ENCODE data around the gene C9orf50. TPM values are rescaled to one million over a fixed set of nuclear protein-coding genes. Genes with fewer than 3 reads are reported as not detected.

Gene C9orf50
- total RNA-seq, 1 experiment from 2014 or later, result not detected

DNA sequence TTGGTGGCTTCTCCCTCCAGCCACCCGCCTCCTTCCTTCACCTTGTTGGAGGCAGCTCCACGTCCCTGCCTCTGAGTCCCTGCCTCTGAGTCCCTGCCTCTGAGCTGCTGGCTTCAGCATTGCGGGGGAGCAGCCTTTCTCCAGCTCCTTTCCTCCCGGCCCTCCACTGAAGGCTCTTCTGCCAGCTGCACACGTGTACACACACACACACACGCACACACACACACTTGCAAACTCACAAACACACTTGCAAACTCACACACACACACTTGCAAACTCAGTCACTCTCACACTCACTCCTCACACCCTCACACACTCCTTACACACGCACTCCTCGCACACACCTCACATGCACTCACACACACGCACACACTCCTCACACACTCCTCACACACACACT is 45.1 kb downstream of the C9orf50 start:
- POLR2A ChIA-PET (ENCODE audit: unreplicated experiment), result no interaction called here

DNA sequence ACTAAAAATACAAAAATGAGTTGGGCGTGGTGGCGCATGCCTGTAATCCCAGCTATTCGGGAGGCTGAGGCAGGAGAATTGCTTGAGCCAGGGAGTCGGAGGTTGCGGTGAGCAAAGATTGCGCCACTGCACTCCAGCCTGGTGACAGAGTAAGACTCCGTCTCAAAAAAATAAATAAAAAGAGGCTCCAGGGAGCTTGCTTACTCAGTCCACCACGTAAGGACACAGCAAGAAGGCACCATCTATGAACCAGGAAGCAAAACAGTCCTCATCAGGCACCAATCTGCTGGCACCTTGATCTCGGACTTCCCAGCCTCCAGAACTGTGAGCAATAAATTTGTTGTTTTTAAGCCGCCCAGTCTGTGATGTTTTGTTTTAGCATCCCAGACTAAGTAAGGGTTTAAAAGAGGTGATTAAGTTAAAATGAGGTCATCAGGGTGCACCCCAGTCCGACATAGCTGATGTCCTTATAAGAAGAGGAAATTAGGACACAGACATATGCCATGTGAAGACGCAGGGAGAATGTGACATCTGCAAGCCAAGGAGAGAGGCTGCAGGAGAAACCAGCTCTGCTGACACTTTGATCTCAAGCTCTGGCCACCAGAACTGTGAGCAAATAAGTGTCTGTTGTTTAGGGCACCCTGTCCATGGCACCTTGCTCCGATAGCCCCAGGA is 45.9 kb downstream of the C9orf50 start:
- POLR2A ChIA-PET (ENCODE audit: unreplicated experiment), result interaction anchor here (0.7 kb wide), 1 partner anchor 19 kb away, joined by 3 read pairs; no protein-coding TSS in a partner anchor
- no peak overlapping the region for H3K27ac ChIP-seq

More for the DNA sequence above, 45.1 kb downstream of the C9orf50 start:
- BruUV-seq (replicated peaks), result no TSS peak
- no peaks in the 10 kb centered on the region for H3K9me3 ChIP-seq (ENCODE audit: insufficient read depth, low read depth)
- H3K27ac ChIP-seq, result no peak overlapping the region
- intact Hi-C loops (cut with micrococcal nuclease; ENCODE audit: unreplicated experiment), result no loop called here
- H3K9me2 ChIP-seq (ENCODE audit: insufficient read depth), result no peaks in the 10 kb centered on the region
- H3K36me3 ChIP-seq (ENCODE audit: low read depth), result no peaks in the 10 kb centered on the region
- TF ChIP-seq EZH2 (IDR thresholded peaks at IDR 0.05; ENCODE audit: low read depth), result no peak
- TF ChIP-seq, protein P1, sequence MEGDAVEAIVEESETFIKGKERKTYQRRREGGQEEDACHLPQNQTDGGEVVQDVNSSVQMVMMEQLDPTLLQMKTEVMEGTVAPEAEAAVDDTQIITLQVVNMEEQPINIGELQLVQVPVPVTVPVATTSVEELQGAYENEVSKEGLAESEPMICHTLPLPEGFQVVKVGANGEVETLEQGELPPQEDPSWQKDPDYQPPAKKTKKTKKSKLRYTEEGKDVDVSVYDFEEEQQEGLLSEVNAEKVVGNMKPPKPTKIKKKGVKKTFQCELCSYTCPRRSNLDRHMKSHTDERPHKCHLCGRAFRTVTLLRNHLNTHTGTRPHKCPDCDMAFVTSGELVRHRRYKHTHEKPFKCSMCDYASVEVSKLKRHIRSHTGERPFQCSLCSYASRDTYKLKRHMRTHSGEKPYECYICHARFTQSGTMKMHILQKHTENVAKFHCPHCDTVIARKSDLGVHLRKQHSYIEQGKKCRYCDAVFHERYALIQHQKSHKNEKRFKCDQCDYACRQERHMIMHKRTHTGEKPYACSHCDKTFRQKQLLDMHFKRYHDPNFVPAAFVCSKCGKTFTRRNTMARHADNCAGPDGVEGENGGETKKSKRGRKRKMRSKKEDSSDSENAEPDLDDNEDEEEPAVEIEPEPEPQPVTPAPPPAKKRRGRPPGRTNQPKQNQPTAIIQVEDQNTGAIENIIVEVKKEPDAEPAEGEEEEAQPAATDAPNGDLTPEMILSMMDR (conservative IDR thresholded peaks at IDR 0.05), result no peak
- H3K4me1 ChIP-seq (replicated peaks; ENCODE audit: insufficient read depth), result peaks cover 18% of the 10 kb centered on the region
- DNase-seq, result no peak
- H2AFZ ChIP-seq, result no peak overlapping the region
- peaks cover 5% of the 10 kb centered on the region; the same call in 1 of the 2 replicates for H3F3A ChIP-seq (ENCODE audit: insufficient read depth, low read depth)
- no peaks in the 10 kb centered on the region for H3K27me3 ChIP-seq (ENCODE audit: insufficient read depth, low read depth)
- H3K4me3 ChIP-seq, result no peak overlapping the region
- no peak overlapping the region for H3K4me2 ChIP-seq
- H3K79me2 ChIP-seq (ENCODE audit: low read depth), result no peaks in the 10 kb centered on the region
- CTCF ChIA-PET, result no interaction called here
- H4K20me1 ChIP-seq (ENCODE audit: insufficient read depth), result no peaks in the 10 kb centered on the region

DNA sequence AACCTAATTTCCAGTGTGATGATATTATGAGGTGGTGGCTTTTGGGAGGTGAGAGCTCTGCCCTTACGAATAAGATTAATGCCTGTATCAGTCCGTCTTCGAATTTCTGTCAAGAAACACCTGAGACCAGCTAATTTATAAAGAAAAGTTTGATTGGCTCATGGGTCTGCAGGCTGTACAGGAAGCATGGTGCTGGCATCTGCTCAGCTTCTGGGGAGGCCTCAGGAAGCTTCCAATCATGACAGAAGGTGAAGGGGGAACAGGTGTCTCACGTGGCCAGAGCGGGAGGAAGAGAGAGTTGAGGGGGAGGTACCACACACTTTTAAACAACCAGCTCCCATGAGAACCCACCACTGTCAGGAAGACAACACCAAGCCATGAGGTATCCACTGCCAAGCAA is 46.9 kb downstream of the C9orf50 start:
- Histone ChIP-seq H3K79me2 (ENCODE audit: low read depth) (no peaks in the 10 kb centered on the region), H3K4me2 (no peak overlapping the region), H3K9me2 (ENCODE audit: insufficient read depth) (no peaks in the 10 kb centered on the region), H3K4me1 (replicated peaks; ENCODE audit: insufficient read depth) (peaks cover 25% of the 10 kb centered on the region), H3K4me3 (no peak overlapping the region), H2AFZ (no peak overlapping the region), H3K36me3 (ENCODE audit: low read depth) (no peaks in the 10 kb centered on the region), H3K27me3 (ENCODE audit: insufficient read depth, low read depth) (no peaks in the 10 kb centered on the region), H3K9me3 (ENCODE audit: insufficient read depth, low read depth) (no peaks in the 10 kb centered on the region), H4K20me1 (ENCODE audit: insufficient read depth) (no peaks in the 10 kb centered on the region), H3K27ac (no peak overlapping the region), H3F3A (ENCODE audit: insufficient read depth, low read depth) (peaks cover 21% of the 10 kb centered on the region)
- no peak for DNase-seq
- ChIA-PET CTCF (no interaction called here), POLR2A (ENCODE audit: unreplicated experiment) (interaction anchor here (0.6 kb wide), 1 partner anchor 40 kb away, joined by 9 read pairs; no protein-coding TSS in a partner anchor)
- no TSS peak for BruUV-seq (replicated peaks)
- intact Hi-C loops (cut with micrococcal nuclease; ENCODE audit: unreplicated experiment), result no loop called here
- TF ChIP-seq, protein P1 (conservative IDR thresholded peaks at IDR 0.05), result no peak
- TF ChIP-seq EZH2 (IDR thresholded peaks at IDR 0.05; ENCODE audit: low read depth), result no peak

More for the DNA sequence above, 45.9 kb downstream of the C9orf50 start:
- Histone ChIP-seq H3K27me3 (ENCODE audit: insufficient read depth, low read depth) (no peaks in the 10 kb centered on the region), H3K4me3 (no peak overlapping the region), H2AFZ (no peak overlapping the region), H3K4me1 (replicated peaks; ENCODE audit: insufficient read depth) (peaks cover 22% of the 10 kb centered on the region), H4K20me1 (ENCODE audit: insufficient read depth) (no peaks in the 10 kb centered on the region), H3K9me3 (ENCODE audit: insufficient read depth, low read depth) (no peaks in the 10 kb centered on the region), H3F3A (ENCODE audit: insufficient read depth, low read depth) (peaks cover 13% of the 10 kb centered on the region), H3K36me3 (ENCODE audit: low read depth) (no peaks in the 10 kb centered on the region), H3K79me2 (ENCODE audit: low read depth) (no peaks in the 10 kb centered on the region), H3K4me2 (no peak overlapping the region), H3K9me2 (ENCODE audit: insufficient read depth) (no peaks in the 10 kb centered on the region)
- intact Hi-C loops (cut with micrococcal nuclease; ENCODE audit: unreplicated experiment), result no loop called here
- no peak for DNase-seq
- BruUV-seq (replicated peaks), result no TSS peak
- TF ChIP-seq EZH2 (IDR thresholded peaks at IDR 0.05; ENCODE audit: low read depth), result no peak
- TF ChIP-seq, protein P1 (conservative IDR thresholded peaks at IDR 0.05), result no peak
- CTCF ChIA-PET, result no interaction called here
